ENCODE results near the gene TSEN54.
"Not testable (repeated sequence)": the region's sequence is repeated elsewhere in the genome, so short reads cannot be mapped to it uniquely, and the experiment has no call there.

The TSEN54 gene

DNA sequence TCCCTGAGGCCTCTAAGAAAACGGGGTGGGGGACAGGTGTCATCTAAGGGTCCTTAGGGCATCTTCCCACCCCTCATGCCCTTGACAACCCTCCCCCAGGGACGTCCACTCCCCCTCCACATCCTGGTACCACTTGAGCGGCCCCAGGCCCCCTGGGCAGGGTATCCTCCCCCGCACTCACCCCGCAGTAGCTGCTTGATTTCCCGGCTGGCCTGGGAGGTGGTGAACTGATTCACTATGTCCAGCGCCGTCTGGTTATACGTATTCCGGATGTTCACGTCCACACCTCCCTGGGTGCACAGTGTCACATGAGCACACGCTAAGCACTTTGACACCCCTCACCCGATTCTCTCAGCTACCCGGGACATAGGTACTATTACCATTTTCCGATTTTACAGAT is 10.7 kb upstream of the TSEN54 start:
- no peak for DNase-seq

DNA sequence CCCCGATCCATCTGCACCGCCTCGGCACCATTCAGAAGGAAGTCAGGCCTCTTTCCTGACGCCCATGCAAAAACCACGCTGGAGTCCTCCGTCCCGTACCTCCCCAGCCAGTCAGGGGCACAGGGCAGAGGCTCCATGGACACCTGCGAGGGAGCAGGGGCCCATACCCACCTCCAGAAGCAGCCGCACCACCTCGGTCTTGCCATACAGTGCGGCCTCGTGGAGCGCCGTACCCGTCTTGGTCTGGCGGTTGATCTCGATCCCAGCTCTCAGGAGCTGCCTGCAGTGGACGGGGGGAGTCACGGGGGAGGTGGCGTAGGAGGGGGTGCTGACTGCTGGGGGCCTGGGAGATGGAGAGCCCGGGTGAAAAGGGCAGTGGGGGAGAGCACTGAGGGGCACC is 10.2 kb upstream of the TSEN54 start:
- DNase-seq, result no peak

DNA sequence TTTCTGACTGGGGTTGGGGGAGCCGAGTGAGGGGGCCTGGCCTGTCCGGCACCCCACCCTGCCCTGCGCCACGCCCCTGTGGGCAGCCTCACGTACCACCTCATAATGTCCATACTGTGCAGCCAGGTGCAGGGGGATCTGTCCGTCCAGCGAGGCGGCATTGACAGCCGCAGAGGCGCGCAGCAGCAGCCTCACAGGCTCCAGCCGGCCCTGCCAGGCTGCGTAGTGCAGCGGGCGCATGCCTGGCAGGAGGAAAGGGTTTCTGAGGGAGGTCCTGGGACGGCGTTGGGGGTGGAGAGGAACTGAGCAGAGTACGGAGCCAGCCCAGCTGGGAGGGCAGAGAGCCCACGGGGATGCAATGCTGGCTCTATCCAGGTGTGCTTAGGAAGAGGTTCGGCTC is 9.4 kb upstream of the TSEN54 start:
- no peak for DNase-seq

DNA sequence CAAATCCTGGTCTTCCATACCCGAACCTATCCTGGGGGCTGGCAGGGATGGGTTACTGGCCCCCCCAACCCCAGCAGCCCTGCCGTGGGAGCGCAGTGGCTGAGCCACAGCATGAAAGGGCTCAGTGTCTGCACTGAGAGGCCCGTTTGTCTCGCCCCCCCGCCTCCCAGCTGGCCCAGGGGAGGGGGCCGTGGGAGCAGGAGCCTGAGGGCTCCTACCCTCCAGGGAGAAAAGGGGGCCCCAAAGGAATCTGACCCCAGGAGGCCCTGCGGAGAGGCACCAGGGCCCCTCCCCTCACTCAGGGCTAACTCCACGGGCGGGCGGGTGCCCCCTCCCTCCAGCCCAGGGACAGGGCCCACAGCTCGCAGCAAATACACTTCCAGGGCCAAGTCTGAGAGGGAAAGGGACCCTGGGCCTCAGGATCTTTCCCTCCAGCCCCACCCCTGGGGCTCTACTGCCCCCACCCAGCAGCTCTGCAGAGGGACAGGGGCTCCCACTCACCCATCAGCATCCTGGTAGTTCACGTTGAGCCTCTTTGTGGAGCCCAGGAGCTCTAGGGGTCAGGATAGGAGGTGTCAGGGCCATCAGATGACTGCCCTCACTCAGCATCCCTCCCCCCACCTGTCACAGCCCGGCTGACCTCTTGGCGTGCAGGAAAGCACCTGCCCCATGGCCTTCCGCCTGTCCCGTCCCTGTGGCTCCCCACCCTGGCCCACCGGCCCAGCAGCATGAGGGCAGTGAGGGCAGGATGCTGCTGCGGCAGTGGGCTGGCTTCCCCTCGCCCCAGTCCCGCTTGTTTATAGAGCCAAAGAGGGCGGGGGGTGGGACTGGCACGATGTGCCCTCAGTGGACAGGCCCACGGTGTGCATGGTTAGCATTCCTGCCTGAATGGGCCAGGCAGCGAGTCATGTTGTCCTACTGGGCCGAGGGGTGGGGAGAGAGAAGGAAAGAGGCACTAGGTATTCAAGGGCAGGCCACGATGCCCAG is 8.3 kb upstream of the TSEN54 start:
- no peak for DNase-seq

DNA sequence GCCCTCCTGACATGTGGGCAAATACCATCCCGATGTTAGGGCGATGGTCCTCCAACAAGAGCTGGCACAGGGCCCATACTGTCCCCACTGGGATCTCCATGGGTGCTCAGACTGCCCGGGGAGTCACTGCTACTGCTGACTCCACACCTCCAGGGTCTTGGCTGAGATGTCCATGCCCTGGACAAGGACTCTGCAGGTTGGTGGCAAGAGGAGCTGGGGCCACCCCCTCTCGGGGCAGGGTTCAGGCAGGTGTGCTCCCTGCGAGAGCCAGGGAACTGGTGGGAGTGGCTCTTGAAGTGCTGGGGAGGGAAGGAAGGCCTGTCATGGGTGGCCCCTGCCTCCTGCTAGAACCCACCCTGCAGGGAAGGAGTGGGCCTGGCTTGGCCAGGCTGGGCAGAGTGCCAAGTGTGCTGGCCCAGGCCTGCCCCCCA is 7.4 kb upstream of the TSEN54 start:
- DNase-seq, result no peak

DNA sequence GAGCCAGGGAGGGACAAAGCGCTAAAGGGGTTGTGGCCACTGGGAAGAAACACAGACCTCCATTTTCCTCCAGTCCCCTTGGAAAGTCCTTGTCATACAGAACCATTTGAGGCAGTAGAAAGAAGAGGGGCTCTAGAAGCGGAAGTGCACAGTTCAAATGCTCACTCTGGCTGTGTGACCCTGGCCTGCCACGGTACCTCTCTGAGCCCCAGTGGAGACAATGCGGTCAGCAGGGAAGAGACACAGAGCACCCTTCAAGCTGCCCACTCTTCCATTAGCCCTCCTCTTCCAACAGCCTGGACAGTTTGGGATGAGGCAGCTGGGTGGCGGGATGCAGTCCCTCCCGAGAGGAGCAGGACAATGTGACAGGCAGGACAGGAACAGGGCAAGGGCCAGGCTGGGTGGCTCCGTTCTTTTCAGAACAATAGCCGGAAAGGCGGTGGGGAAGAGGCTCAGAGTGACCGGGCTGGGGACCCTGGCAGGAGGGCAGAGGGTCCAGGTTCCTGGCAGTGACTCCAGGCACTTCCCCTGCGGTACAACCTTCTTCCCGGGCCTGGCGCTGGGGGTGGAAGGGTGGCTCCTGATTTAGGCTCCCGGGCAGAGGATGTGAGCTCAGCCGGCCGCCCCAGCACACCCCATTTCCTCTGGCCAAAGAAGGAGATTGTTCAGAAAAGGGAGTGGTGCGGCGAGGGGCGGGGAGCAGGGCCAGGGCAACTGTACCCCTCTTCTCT is 6.6 kb upstream of the TSEN54 start:
- no peak for DNase-seq

DNA sequence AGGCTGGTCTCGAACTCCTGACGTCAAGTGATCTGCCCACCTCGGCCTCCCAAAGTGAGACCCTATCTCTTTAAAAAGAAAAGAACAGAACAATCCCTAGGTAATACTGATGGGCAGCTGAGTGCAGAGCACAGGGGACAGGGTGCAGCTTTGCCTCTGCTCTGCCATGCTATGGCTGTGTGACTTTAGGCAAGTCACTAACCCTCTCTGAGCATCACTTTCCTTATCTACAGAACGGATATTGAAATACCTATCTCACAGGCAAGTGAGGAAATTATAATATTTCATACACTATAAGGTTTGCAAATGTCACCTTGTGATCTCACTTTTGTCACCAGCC is 5.1 kb upstream of the TSEN54 start:
- DNase-seq, result no peak

DNA sequence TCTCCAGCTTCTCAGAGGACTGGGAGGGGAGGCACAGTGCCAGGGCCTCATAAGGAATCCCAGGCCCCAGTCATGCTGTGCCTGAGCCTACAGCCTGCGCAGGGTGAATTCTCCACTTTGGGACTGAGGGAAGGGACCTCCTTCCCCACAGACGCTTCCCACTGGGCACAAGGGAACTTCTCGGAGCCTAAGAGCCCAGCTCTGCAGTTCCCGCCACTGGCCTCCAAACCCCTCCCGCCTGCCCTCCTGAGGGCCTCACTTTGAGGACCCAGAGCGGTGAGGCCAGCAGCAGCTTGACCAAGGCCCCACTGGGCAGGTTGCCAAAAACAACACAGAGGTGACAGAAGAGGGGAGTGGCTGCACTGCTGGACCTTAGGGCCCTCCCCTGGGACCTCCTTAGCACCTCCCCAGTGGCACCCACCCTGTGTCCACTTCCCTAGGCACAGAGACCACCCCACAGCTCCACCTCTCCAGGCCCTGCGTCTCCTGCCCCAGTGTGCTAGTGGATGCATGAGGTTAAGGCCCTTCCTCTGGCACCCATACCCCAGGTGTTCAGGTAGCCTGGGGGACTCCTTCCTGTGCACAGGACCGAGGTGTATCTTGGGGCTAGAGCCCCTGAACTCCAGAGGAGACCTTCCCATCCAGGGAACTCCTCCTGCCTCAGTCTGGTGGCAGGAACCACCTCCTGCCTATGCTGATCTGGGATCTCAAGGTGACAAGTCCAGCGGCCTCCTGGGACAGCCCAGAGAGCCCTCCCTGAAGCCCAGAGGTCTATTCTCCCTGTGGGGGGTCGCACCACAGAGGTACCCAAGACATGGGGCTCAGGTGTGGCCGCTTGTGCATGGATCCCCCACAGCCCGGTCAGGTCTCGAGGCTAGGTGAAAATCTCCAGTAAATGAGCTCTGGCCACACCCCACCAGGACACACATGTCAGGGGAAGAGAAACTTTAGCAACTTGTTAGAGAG is 4.4 kb upstream of the TSEN54 start:
- no peak for DNase-seq

DNA sequence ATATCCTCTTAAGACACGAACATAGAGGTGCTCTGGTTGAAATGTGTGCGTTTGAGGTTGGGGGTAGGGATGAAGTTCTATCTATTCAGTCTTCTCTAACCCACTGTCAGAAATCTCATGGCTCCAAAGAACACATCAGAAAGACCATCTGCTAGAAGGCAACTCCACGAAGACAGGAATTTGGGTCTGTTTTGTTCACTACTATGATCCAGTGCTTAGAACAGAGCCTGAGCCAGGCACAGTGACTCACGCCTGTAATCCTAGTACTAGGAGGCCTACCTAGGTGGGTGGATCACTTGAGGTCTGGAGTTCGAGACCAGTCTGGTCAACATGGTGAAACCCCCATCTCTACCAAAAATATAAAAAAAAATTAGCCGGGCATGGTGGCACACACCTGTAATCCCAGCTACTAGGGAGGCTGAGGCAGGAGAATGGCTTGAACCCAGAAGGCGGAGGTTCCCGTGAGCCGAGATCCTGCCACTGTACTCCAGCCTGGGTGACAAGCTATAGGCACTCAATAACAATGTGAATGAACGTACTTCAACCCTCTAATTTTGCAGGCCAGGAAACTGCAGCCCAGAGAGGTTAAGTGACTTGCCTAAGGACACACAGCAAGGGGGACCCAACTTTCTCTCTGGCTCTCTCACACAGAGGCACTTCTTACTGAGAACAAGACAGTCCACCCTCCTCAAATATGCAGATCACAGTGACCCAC is 3.2 kb upstream of the TSEN54 start:
- no peak for DNase-seq

DNA sequence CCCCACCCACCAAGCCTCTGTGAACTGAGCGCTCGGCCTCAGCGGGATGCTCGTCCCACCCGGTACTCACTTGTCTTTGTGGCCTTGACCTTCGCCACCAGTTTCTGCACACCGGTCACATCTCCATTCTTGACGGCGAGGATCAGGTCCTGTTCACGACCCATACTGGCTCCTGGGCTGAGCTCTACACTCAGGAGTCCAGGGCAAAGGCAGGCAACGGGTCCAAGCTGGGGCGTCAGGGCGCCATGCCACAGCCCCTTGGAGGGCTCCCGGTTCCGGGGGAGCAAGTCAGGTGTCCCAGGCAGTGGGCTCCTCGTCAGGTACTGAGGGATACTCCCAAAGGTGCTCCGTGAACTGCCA is 2.7 kb upstream of the TSEN54 start:
- no peak for DNase-seq

DNA sequence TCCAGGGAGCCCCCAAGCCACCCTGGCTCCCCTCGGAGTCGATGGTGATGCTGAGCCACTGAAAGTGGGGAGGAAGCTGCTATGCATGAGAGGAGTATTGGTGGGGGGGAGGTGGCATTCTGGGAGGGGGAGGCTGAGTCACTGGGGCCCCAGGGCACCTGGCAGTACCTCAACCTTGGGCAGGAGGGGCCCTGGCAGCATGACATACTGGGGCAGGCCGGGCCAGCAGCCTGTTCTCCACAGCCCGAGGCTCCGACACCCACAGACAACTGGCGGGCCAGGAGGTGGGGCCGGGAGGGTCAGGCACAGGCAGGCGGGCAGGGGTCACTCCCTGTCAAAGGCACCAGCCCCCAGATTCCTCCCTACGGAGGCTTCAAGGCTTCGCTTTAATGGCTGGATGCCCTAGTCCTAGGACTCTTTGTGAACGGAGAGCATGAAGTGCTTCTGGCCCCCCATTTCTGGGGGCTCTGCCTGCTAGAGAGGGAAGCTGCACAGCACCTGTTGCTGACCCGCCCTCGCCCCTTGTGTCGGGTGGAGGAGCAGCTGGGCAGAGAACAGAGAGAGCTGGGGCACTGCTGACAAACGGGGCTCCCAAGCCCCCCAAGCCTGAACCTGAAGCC is 1.9 kb upstream of the TSEN54 start:
- no peak for DNase-seq

DNA sequence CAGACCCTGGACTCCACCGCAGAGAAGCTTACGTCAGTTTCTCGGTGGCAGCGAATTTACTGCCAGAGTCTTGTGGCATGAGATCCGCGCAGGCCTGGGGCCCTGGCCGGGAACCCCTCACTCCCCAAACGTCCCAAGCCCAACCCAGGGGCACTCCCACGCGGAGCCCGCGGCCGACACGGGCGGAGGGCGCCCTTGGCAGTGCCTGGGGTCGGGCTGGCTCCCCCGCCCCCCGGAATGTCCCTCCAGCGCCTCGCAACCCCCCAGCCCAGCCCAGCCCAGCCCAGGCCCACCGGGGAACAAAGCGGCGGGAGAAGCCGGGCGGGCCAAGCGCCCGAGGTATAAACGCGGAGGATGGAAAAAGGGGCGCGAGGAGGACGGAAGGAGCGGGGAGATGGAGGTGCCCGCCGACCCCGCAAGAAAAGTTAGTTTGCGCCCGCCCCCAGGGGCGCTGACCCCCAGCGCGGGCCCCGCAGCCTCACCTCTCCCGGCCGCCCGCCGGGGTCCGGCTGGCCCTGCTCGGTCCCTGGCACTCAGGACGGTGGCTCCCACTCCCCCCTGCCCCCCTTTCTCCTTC is 1.3 kb upstream of the TSEN54 start:
- DNase-seq, result peak; percentile 64

DNA sequence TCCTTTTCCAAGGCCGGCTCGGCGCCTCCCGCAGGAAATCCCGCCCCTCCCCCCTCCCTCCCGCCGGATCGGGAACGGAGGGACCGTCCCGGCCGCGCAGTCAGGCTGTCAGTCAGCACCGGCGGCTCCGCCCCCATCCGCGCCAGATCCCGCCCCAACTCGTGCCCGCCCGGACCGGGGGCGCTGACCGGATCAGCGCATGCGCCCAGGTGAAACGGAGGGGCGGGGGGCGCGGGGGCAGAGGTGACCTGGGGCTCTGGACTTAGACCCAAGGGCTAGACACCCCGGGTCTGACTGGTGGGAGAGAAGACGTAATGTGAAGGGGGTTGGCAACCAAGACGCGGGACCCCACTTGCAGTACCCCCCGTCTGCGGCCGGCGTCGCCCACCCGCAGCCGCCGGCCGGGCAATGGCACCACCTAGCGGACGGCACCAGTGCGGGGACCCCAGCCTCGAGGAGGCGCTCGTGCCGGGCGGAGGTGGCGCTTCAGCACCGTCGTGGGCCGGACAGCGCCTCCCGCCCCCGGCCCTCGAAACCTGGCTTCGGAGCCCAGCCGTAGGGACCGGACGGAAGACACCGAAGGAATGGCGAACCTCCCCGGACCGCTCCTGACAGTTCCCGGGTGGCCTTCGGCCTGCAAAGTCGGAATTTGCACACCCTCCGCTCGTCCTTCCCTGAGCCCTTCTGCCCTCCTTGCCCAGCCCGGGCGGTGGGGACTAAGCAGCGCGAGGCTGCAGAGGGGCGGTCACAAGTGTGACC is 653 bp upstream of the TSEN54 start, which contains the start of gene CASKIN2:
TSS of gene CASKIN2 (minus strand) at position 42 of the 759 bp plus-strand sequence. CDS start 1,733 bp downstream, outside the sequence.
- peak; percentile 96 for DNase-seq

DNA sequence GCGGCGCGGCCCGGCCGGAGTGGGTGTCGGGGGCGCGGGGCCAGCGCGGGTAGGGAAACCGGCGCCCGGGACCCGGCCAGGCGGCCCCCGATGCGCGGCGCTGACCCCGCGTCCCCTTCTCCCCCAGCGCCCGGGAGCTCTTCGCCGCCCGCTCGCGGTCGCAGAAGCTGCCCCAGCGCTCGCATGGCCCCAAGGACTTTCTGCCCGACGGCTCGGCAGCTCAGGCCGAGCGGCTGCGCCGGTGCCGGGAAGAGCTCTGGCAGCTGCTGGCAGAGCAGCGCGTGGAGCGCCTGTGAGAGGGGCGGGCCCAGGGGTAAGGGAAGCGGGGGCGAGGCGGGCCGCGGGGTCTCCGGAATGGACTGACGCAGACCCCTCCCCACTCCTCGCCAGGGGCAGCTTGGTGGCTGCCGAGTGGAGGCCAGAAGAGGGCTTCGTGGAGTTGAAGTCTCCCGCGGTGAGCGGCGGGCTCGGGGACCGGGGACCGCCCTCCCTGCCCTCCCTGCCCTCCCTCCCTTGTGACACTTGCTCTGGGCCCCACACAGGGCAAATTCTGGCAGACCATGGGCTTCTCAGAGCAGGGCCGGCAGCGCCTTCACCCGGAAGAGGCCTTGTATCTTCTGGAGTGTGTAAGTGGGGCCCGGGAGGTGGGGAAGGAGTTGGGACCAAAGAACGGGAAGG is 430 bp downstream of the TSEN54 start:
- DNase-seq, result peak; percentile 83

DNA sequence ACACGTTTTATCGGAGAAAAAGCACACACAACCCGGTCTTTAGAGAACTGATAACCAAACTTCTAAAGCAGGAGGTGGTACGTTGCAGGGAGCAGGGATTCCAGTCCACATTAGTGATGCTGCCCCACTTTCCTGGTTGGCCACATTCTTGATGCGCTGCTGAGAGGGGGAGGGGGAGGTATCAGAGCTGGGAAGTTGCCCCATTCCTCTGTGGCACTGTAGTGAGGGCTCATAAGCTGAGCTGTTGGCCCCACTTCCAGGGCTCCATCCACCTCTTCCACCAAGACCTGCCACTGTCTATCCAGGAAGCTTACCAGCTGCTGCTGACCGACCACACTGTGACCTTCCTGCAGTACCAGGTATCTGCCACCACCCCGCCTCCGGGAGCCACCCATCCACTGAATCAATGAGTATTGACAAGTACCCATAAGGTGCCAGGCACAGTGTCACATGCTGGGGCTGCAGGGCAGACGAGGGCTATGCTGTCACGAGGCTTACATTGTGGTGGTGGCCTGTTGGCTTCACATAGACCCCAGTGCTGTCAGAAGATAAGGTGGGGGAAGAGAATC is 1.1 kb downstream of the TSEN54 start:
- peak; percentile 65 for DNase-seq

DNA sequence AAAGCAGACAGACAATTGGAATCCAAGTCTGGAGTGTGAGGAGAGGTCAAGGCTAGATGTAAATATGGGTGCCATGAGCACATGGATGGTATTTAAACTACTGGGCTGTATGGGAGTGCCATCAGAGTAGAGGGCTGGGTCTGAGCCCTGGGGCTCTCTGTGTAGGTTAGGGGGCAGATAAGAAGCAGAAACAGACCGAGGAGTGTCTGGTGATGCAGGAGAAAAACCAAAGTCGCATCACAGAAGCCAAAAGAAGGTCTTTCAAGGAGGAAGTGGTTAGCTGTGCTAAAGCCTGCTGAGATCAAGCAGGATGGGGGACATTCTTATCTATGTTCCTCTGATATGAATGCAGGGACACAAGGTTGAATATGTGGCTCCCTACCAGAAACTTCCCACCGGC is 1.9 kb downstream of the TSEN54 start:
- no peak for DNase-seq

DNA sequence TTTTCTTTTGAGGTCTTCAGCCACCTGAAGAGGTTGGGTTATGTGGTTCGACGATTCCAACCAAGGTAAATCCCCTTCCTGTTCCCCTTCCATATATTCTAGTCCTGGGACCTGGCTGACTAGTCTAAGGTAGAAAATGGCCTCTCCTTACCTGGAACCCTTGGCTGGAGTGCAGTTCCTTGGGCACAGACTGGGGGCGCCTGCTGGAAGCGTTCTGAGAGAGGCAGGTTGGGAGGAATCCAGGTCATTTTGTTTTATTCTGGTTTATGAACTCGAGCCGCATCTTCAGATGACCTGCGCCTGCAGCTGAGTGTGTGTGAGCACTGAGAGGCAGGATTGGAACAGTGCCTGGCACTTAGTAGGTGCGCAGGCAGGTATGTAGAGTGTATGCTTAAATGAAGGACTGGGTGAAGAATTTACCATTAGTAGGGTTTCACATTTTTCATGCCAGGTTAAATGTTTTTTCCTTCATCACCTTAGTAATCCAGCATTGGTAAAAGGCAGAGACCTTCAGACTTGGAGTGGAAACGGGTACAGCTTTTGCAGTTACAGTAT is 2.7 kb downstream of the TSEN54 start:
- DNase-seq, result no peak

DNA sequence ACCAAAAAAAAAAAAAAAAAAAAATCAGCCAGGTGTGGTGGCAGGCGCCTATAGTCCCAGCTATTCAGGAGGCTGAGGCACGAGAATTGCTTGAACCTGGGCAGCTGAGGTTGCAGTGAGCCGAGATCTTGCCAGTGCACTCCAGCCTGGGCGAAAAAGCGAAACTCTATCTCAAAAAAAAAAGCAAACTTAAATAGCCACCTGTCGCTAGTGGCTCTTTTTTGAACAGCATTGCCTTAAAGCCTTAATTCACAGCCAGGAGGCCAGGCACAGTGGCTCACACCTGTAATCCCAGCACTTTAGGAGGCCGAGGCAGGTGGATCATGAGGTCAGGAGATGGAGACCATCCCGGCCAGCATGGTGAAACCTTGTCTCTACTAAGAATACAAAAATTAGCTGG is 4.1 kb downstream of the TSEN54 start:
- DNase-seq, result not testable (repeated sequence)

DNA sequence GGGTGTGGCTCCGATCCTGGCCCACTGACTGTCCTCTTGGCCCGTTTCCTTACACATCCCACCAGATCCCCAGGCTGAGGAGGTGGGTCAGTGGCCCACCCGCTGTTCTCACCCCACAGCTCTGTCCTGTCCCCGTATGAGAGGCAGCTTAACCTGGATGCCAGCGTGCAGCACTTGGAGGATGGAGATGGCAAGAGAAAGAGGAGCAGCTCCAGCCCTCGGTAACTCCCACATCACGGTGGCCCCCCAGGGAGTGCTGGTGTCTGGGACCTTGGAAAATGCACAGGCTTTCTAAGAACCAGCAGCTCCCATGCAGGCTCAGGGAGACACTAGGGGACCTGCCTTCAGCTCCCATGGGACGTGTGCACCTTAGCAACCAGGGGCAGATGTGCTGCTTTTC is 5.0 kb downstream of the TSEN54 start:
- DNase-seq, result no peak
